ENCODE data around the gene STAMBP. TPM values are rescaled to one million over a fixed set of nuclear protein-coding genes. Genes with fewer than 3 reads are reported as not detected.

STAMBP gene
- polyA plus RNA-seq, 3 donors: 26.0 to 40.8 (median 40.7) TPM

- peak overlapping the region in 2 of 7 donors; percentile 24 to 26 for H3K27ac Mint-ChIP-seq
- Histone ChIP-seq H3K9ac (ENCODE audit: insufficient read depth, low read length, poor library complexity, severe bottlenecking) (peak overlapping the region; percentile 8), H3K4me1 (ENCODE audit: control insufficient read depth in 1 of 2, insufficient read depth in 2 of 2, low read length in 2 of 2) (peaks cover 6 to 10% of the 10 kb centered on the region in 2 donors), H3K79me2 (ENCODE audit: insufficient read depth, low read length) (no peaks in the 10 kb centered on the region), H3K27ac (ENCODE audit: low read depth in 1 of 2, low read length in 2 of 2) (no peak overlapping the region), H3K9me3 (replicated peaks in 1 of 2; ENCODE audit: control insufficient read depth in 1 of 2, insufficient read depth in 1 of 2, low read length in 2 of 2) (no peaks in the 10 kb centered on the region), H3K27me3 (ENCODE audit: control insufficient read depth in 2 of 2, insufficient read depth in 2 of 2, low read length in 2 of 2) (no peaks in the 10 kb centered on the region), H3K36me3 (replicated peaks in 1 of 2; ENCODE audit: control insufficient read depth in 1 of 2, insufficient read depth in 2 of 2, low read length in 2 of 2) (no peaks in the 10 kb centered on the region), H3K4me2 (replicated peaks; ENCODE audit: extremely low read depth, low read length, poor library complexity, severe bottlenecking) (no peak overlapping the region), H2AFZ (ENCODE audit: insufficient read depth, low read depth, low read length, poor library complexity, severe bottlenecking) (peak overlapping the region; percentile 65), H3K4me3 (replicated peaks in 1 of 3; ENCODE audit: low read depth in 2 of 3, low read length in 3 of 3) (no peak overlapping the region), H4K20me1 (ENCODE audit: insufficient read depth, low read length) (no peaks in the 10 kb centered on the region)
- intact Hi-C loops (cut with micrococcal nuclease): no loop called here
- H3K27me3 Mint-ChIP-seq (ENCODE audit: low read depth in 3 of 3): peaks cover 0 to 5% (median 3%) of the 10 kb centered on the region in 3 donors
- H3K4me1 Mint-ChIP-seq: peaks cover 19% of the 10 kb centered on the region
- no peak for TF ChIP-seq CTCF (IDR thresholded peaks at IDR 0.05)
- H3K36me3 Mint-ChIP-seq: no peaks in the 10 kb centered on the region
- no peak overlapping the region for H3K4me3 Mint-ChIP-seq
- WGBS (ENCODE audit: insufficient coverage): 68% methylated on average over 3 of the region's 4 CpGs
- DNase-seq: no peak
- H3K9me3 Mint-ChIP-seq: no peaks in the 10 kb centered on the region
These were observed 68.5 kb downstream of the STAMBP start for GRCh38 chr2:73897240-73897583.

GRCh38 chr2:73897934-73898333 lies 69.2 kb downstream of the STAMBP start:
- H3K9me3 Mint-ChIP-seq: no peaks in the 10 kb centered on the region
- intact Hi-C loops (cut with micrococcal nuclease): no loop called here
- Histone ChIP-seq H3K4me2 (replicated peaks; ENCODE audit: extremely low read depth, low read length, poor library complexity, severe bottlenecking) (no peak overlapping the region), H4K20me1 (ENCODE audit: insufficient read depth, low read length) (no peaks in the 10 kb centered on the region), H2AFZ (ENCODE audit: insufficient read depth, low read depth, low read length, poor library complexity, severe bottlenecking) (no peak overlapping the region), H3K27ac (ENCODE audit: low read depth in 1 of 2, low read length in 2 of 2) (no peak overlapping the region), H3K9me3 (replicated peaks in 1 of 2; ENCODE audit: control insufficient read depth in 1 of 2, insufficient read depth in 1 of 2, low read length in 2 of 2) (no peaks in the 10 kb centered on the region), H3K9ac (ENCODE audit: insufficient read depth, low read length, poor library complexity, severe bottlenecking) (no peak overlapping the region), H3K4me3 (replicated peaks in 1 of 3; ENCODE audit: low read depth in 2 of 3, low read length in 3 of 3) (no peak overlapping the region), H3K79me2 (ENCODE audit: insufficient read depth, low read length) (no peaks in the 10 kb centered on the region), H3K27me3 (ENCODE audit: control insufficient read depth in 2 of 2, insufficient read depth in 2 of 2, low read length in 2 of 2) (no peaks in the 10 kb centered on the region), H3K36me3 (replicated peaks in 1 of 2; ENCODE audit: control insufficient read depth in 1 of 2, insufficient read depth in 2 of 2, low read length in 2 of 2) (no peaks in the 10 kb centered on the region), H3K4me1 (ENCODE audit: control insufficient read depth in 1 of 2, insufficient read depth in 2 of 2, low read length in 2 of 2) (peaks cover 6 to 10% of the 10 kb centered on the region in 2 donors)
- H3K36me3 Mint-ChIP-seq: no peaks in the 10 kb centered on the region
- 60% methylated on average over 2 of the region's 6 CpGs for WGBS (ENCODE audit: insufficient coverage)
- no peak overlapping the region for H3K4me3 Mint-ChIP-seq
- no peak for DNase-seq
- H3K27me3 Mint-ChIP-seq (ENCODE audit: low read depth in 3 of 3): peaks cover 1 to 5% (median 3%) of the 10 kb centered on the region in 3 donors
- H3K4me1 Mint-ChIP-seq: peaks cover 19% of the 10 kb centered on the region
- no peak for TF ChIP-seq CTCF (IDR thresholded peaks at IDR 0.05)
- H3K27ac Mint-ChIP-seq: no peak overlapping the region
